K562 (cell line): Measurements from ENCODE around the gene ZNF627. TPM values are rescaled to one million over a fixed set of nuclear protein-coding genes. Genes with fewer than 3 reads are reported as not detected.
A peak's percentile ranks its signal among the peaks of the same experiment; 100 is the strongest.

Source experiments
- ATAC-seq: fragments of 200-7000 bp; cut with Tn5 transposase; 3 replicates; pipeline ENCODE4 v1.9.1; 2020; ENCODE audit warnings: moderate library complexity
- BruUV-seq: library from RNA; stranded (reverse); fragments of 400-500 nt; replicated peaks from 2 replicates; lab custom pipeline; 2021; lab: Mats Ljungman, UMichigan
- CTCF ChIA-PET: fragments of 300-600 bp; formaldehyde crosslinking; extraction: SDS; loops from one replicate; lab custom pipeline; 2021; ENCODE audit warnings: low intra/inter-chr PET ratio; lab: Yijun Ruan, JAX
- POLR2A ChIA-PET: fragments of 300-600, 350-650 bp; sonication (Branson Sonifier 250); formaldehyde crosslinking; extraction: SDS; loops from one replicate; lab custom pipeline; 2021; ENCODE audit warnings: antibody characterized with exemption, inconsistent platforms; lab: Yijun Ruan, JAX
- DNase-seq, 4 experiments: peaks; one replicate each; pipeline versions ENCODE4 v3.0.0 to v3.0.0-alpha.2; 2011 to 2018; ENCODE audit warnings: low spot score in 3 of 4, mixed read lengths in 3 of 4; ENCODE audit errors: extremely low read depth in 1 of 4
- FAIRE-seq: peaks from 2 replicates; lab custom pipeline; 2011; peaks lifted over from hg19 to GRCh38; lab: Jason Lieb, UNC
- H2AFZ ChIP-seq: 2 replicates; pipeline ENCODE4 v1.6.0; 2011; ENCODE audit warnings: low read depth, low read length, control low read depth, inconsistent platforms
- H3K27ac ChIP-seq: fragments of 200-600 bp; 3 replicates; pipeline ENCODE4 v1.8.0; 2011; ENCODE audit warnings: low read depth, mild to moderate bottlenecking, control low read depth, inconsistent platforms, low read length, moderate library complexity, mixed read lengths; ENCODE audit errors: extremely low read depth
- H3K27me3 ChIP-seq, 2 experiments: fragments of 300-600 bp in 1 of 2; 2 replicates in 1 of 2; 3 replicates in 1 of 2; pipeline versions ENCODE4 v1.6.0 to v1.8.0; 2011; ENCODE audit warnings: inconsistent platforms in 2 of 2, low read length in 2 of 2, mild to moderate bottlenecking in 1 of 2, mixed read lengths in 1 of 2, moderate library complexity in 1 of 2; ENCODE audit not compliant: control insufficient read depth in 2 of 2, insufficient read depth in 2 of 2
- H3K36me3 ChIP-seq: fragments of 300-600 bp; 3 replicates; pipeline ENCODE4 v1.8.0; 2011; ENCODE audit warnings: mild to moderate bottlenecking, low read length, inconsistent platforms; ENCODE audit not compliant: control insufficient read depth, insufficient read depth
- H3K4me1 ChIP-seq, 2 experiments: fragments of 200-600 bp in 1 of 2; replicated peaks in 1 of 2; 2 replicates in 1 of 2; 3 replicates in 1 of 2; pipeline versions ENCODE4 v1.5.1 to v1.8.0; 2011; ENCODE audit warnings: inconsistent platforms in 2 of 2, low read length in 2 of 2, mild to moderate bottlenecking in 1 of 2, mixed read lengths in 1 of 2, moderate library complexity in 1 of 2; ENCODE audit not compliant: control insufficient read depth in 2 of 2, insufficient read depth in 2 of 2
- H3K4me2 ChIP-seq: 2 replicates; pipeline ENCODE4 v1.6.1; 2011; ENCODE audit warnings: low read length, control low read depth, inconsistent platforms, mixed read lengths; ENCODE audit not compliant: insufficient read depth
- H3K4me3 ChIP-seq: fragments of 200-600 bp; sonication (generic), shearing (Covaris generic); 2 replicates; pipeline ENCODE4 v1.5.1; 2016; ENCODE audit warnings: control low read depth, inconsistent platforms
- H3K79me2 ChIP-seq: fragments of 200-600 bp; 3 replicates; pipeline ENCODE4 v1.8.0; 2011; ENCODE audit warnings: low read length, inconsistent platforms; ENCODE audit not compliant: control insufficient read depth, insufficient read depth
- H3K9ac ChIP-seq, 2 experiments: 2 replicates each; pipeline versions ENCODE4 v1.6.0 to v1.6.1; 2011; ENCODE audit warnings: low read depth in 2 of 2, low read length in 2 of 2, control low read depth in 1 of 2, inconsistent platforms in 1 of 2, mild to moderate bottlenecking in 1 of 2, mixed read lengths in 1 of 2; ENCODE audit not compliant: insufficient read depth in 1 of 2
- H3K9me1 ChIP-seq: one replicate; pipeline ENCODE4 v1.6.0; 2011; ENCODE audit warnings: inconsistent platforms, mild to moderate bottlenecking, low read length, moderate library complexity; ENCODE audit not compliant: control insufficient read depth, insufficient read depth
- H3K9me3 ChIP-seq: replicated peaks from 2 replicates; pipeline ENCODE4 v1.5.1; 2011; ENCODE audit warnings: low read depth, low read length, inconsistent platforms; ENCODE audit not compliant: control insufficient read depth, insufficient read depth
- H4K20me1 ChIP-seq: replicated peaks from 2 replicates; pipeline ENCODE4 v1.6.1; 2011; ENCODE audit warnings: low read length, inconsistent platforms, mixed read lengths; ENCODE audit not compliant: control insufficient read depth, insufficient read depth
- AFF1 ChIP-seq, 2 experiments: fragments of 450-650 bp; IDR thresholded peaks; 2 replicates each; pipeline ENCODE4 v1.6.1; 2018; ENCODE audit warnings: mild to moderate bottlenecking in 2 of 2, low read depth in 1 of 2; ENCODE audit not compliant: partially characterized antibody in 2 of 2
- KDM4B ChIP-seq, 2 experiments: fragments of 450-650 bp in 1 of 2; sonication (generic) in 1 of 2; IDR thresholded peaks; 2 replicates each; pipeline ENCODE4 v1.6.1; 2016 to 2017; ENCODE audit warnings: borderline replicate concordance in 2 of 2, antibody characterized with exemption in 1 of 2, low read depth in 1 of 2, mild to moderate bottlenecking in 1 of 2
- PHB ChIP-seq: fragments of 250-450 bp; sonication (Bioruptor Pico); IDR thresholded peaks from 2 replicates; pipeline ENCODE4 v1.5.0; 2021
- SNAPC5 ChIP-seq: fragments of 250-450 bp; sonication (Bioruptor Pico); IDR thresholded peaks from 2 replicates; pipeline ENCODE4 v1.8.0; 2021; ENCODE audit warnings: moderate library complexity, mild to moderate bottlenecking, inconsistent platforms
- TAF7 ChIP-seq: fragments of 450-650 bp; IDR thresholded peaks from 2 replicates; pipeline ENCODE4 v1.6.1; 2016; ENCODE audit warnings: missing genetic modification characterization, missing compliant biosample characterization
- TEAD2 ChIP-seq: fragments of 450-650 bp; IDR thresholded peaks from 2 replicates; pipeline ENCODE4 v1.6.1; 2016; ENCODE audit warnings: missing genetic modification characterization, control low read depth, missing compliant biosample characterization
- TRIM24 ChIP-seq, 2 experiments: fragments of 450-650 bp; IDR thresholded peaks; 2 replicates each; pipeline ENCODE4 v1.6.1; 2016
- ZNF253 ChIP-seq: fragments of 250-450 bp; sonication (Bioruptor Pico); conservative IDR thresholded peaks from 2 replicates; pipeline ENCODE4 v1.6.1; 2021; ENCODE audit warnings: mild to moderate bottlenecking
- ZNF280A ChIP-seq: fragments of 450-650 bp; IDR thresholded peaks from 2 replicates; pipeline ENCODE4 v1.6.1; 2018; ENCODE audit warnings: mild to moderate bottlenecking, low read depth; ENCODE audit not compliant: partially characterized antibody
- WGBS: fragments of 100-300 bp; shearing (Covaris generic); methylation state at CpG from one replicate; pipeline ENCODE4 v1.1.6; 2016; ENCODE audit warnings: low coverage, mixed read lengths; ENCODE audit not compliant: insufficient coverage; ENCODE audit errors: missing lambda C conversion rate; 5-methylcytosine and 5-hydroxymethylcytosine counted together
- in situ Hi-C: fragments of 300-500 bp; cut with MboI; formaldehyde crosslinking; loops from 4 replicates; pipeline ENCODE4 v1.15.0; 2018; ENCODE audit warnings: inconsistent platforms, mixed read lengths
- intact Hi-C: fragments of 100-400 bp; cut with micrococcal nuclease; formaldehyde crosslinking; loops from 2 replicates; pipeline ENCODE4 v1.14.2; 2022
- polyA plus RNA-seq, 8 experiments: library from polyadenylated mRNA; depleted of rRNA in 4 of 8; stranded (reverse) in 5 of 8; unstranded in 3 of 8; fragments of >200 nt; fragmentation: Nextera tagmentation in 2 of 8; fragmentation: Illumina TruSeq in 1 of 8; extraction: Ambion mirVana in 2 of 8; extraction: Trizol in 1 of 8; gene quantifications; 2 replicates each; pipeline versions ENCODE4 v1.2.1 to v1.2.3, GENCODE V29; 2011 to 2014; ENCODE audit warnings: inconsistent platforms in 1 of 8, missing spikeins in 1 of 8
- total RNA-seq, 7 experiments: library from RNA; depleted of rRNA in 6 of 7; stranded (reverse); fragments of >200 nt in 6 of 7; fragmentation: Illumina TruSeq in 2 of 7; extraction: Trizol in 2 of 7; gene quantifications; 2 replicates each; pipeline versions ENCODE4 v1.2.1 to v1.2.3, GENCODE V29; 2011 to 2021; ENCODE audit warnings: low replicate concordance in 1 of 7

The ZNF627 gene
- total and polyA plus RNA-seq, 9 of the 15 experiments (the other 6 are each of a cell fraction or from before 2014, with no cell fraction given), result 6.4 to 19.9 (median 10.6) TPM

GRCh38 chr19:11626252-11626651, 29.0 kb downstream of the ZNF627 start:
- Histone ChIP-seq H4K20me1 (no peaks in the 10 kb centered on the region), H3K27me3 (no peaks in the 10 kb centered on the region; a peak in 2 of 5 replicates), H3K4me3 (no peak overlapping the region), H3K27ac (no peak overlapping the region), H3K9me3 (no peaks in the 10 kb centered on the region), H3K36me3 (no peaks in the 10 kb centered on the region), H3K79me2 (no peaks in the 10 kb centered on the region), H3K4me1 (peaks cover 3 to 5% of the 10 kb centered on the region in 2 experiments; a peak in 3 of 5 replicates), H3K9ac (no peak overlapping the region), H3K4me2 (no peak overlapping the region), H3K9me1 (no peaks in the 10 kb centered on the region), H2AFZ (no peak overlapping the region)
- no TSS peak for BruUV-seq
- DNase-seq (no peak), ATAC-seq (no peak), FAIRE-seq (no peak)
- in situ Hi-C loops (no loop called here), intact Hi-C loops (no loop called here)
- ChIA-PET CTCF (no interaction called here), POLR2A (interaction anchor here (2.1 kb wide), 1 partner anchor 14 kb away, joined by 6 read pairs; no protein-coding TSS in a partner anchor)
- 41% methylated on average over 15 of the region's 15 CpGs for WGBS
- TF ChIP-seq SNAPC5, result no peak
- no peak for TF ChIP-seq PHB (CRISPR knock-in tag)
- no peak for TF ChIP-seq TAF7 (tag)
- TF ChIP-seq ZNF253 (CRISPR knock-in tag), result no peak

GRCh38 chr19:11633223-11633622, 35.9 kb downstream of the ZNF627 start:
- Histone ChIP-seq H3K27ac (no peak overlapping the region), H3K4me3 (no peak overlapping the region), H2AFZ (no peak overlapping the region), H3K4me1 (no peaks in the 10 kb centered on the region), H3K27me3 (no peaks in the 10 kb centered on the region; a peak in 2 of 5 replicates), H3K79me2 (no peaks in the 10 kb centered on the region), H3K9ac (no peak overlapping the region), H3K9me3 (no peaks in the 10 kb centered on the region), H4K20me1 (no peaks in the 10 kb centered on the region), H3K36me3 (no peaks in the 10 kb centered on the region), H3K4me2 (no peak overlapping the region), H3K9me1 (no peaks in the 10 kb centered on the region)
- 17% methylated on average over 9 of the region's 9 CpGs for WGBS
- ChIA-PET CTCF (no interaction called here), POLR2A (no interaction called here)
- intact Hi-C loops (no loop called here), in situ Hi-C loops (no loop called here)
- FAIRE-seq (no peak), ATAC-seq (no peak), DNase-seq (no peak)
- no TSS peak for BruUV-seq
- TF ChIP-seq TEAD2 (no peak), ZNF280A (peak; percentile 36), AFF1 (IDR thresholded peaks at IDR 0.05; ENCODE audit: low read depth in 1 of 2, partially characterized antibody in 2 of 2) (no peak), KDM4B (IDR thresholded peaks at IDR 0.05; ENCODE audit: borderline replicate concordance in 2 of 2, low read depth in 1 of 2) (no peak), TRIM24 (IDR thresholded peaks at IDR 0.05) (0 out of 4 replicates have a peak, but pooled peaks of 1 of the 2 experiments have one; percentile 29)
